ENCODE data around the gene SGPL1. TPM values are rescaled to one million over a fixed set of nuclear protein-coding genes. Genes with fewer than 3 reads are reported as not detected.

SGPL1 gene
- total RNA-seq, 1 donor from 2014 or later = 51.5 TPM

GRCh38 chr10:70803775-70804420, 11.8 kb upstream of the SGPL1 start:
- Mint-ChIP-seq H3K36me3 (no peaks in the 10 kb centered on the region), H3K4me3 (no peak overlapping the region), H3K9me3 (peaks cover 3% of the 10 kb centered on the region), H3K27ac (no peak overlapping the region), H3K4me1 (peaks cover 2% of the 10 kb centered on the region), H3K27me3 (ENCODE audit: insufficient read depth, low read depth) (no peaks in the 10 kb centered on the region)
- Histone ChIP-seq H3F3A (ENCODE audit: low read depth) (no peaks in the 10 kb centered on the region), H3K79me2 (ENCODE audit: low read depth) (no peaks in the 10 kb centered on the region), H3K9me3 (ENCODE audit: low read depth) (no peaks in the 10 kb centered on the region), H3K27ac (no peak overlapping the region), H3K27me3 (no peaks in the 10 kb centered on the region), H2AFZ (replicated peaks) (no peak overlapping the region), H3K36me3 (no peaks in the 10 kb centered on the region), H4K20me1 (ENCODE audit: low read depth) (no peaks in the 10 kb centered on the region), H3K4me2 (no peak overlapping the region), H3K4me3 (no peak overlapping the region), H3K9ac (no peak overlapping the region), H3K4me1 (no peaks in the 10 kb centered on the region)
- TF ChIP-seq, protein P1, sequence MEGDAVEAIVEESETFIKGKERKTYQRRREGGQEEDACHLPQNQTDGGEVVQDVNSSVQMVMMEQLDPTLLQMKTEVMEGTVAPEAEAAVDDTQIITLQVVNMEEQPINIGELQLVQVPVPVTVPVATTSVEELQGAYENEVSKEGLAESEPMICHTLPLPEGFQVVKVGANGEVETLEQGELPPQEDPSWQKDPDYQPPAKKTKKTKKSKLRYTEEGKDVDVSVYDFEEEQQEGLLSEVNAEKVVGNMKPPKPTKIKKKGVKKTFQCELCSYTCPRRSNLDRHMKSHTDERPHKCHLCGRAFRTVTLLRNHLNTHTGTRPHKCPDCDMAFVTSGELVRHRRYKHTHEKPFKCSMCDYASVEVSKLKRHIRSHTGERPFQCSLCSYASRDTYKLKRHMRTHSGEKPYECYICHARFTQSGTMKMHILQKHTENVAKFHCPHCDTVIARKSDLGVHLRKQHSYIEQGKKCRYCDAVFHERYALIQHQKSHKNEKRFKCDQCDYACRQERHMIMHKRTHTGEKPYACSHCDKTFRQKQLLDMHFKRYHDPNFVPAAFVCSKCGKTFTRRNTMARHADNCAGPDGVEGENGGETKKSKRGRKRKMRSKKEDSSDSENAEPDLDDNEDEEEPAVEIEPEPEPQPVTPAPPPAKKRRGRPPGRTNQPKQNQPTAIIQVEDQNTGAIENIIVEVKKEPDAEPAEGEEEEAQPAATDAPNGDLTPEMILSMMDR (IDR thresholded peaks at IDR 0.05) = no peak
- no peak for TF ChIP-seq EZH2 (IDR thresholded peaks at IDR 0.05)
- no peak for TF ChIP-seq EZH2phosphoT487 (IDR thresholded peaks at IDR 0.05)
- DNase-seq (ENCODE audit: low spot score) = no peak

- Histone ChIP-seq H2AFZ (replicated peaks) (no peak overlapping the region), H3K9me3 (ENCODE audit: low read depth) (no peaks in the 10 kb centered on the region), H3K4me3 (no peak overlapping the region), H3K36me3 (no peaks in the 10 kb centered on the region), H3F3A (ENCODE audit: low read depth) (no peaks in the 10 kb centered on the region), H3K79me2 (ENCODE audit: low read depth) (no peaks in the 10 kb centered on the region), H3K9ac (no peak overlapping the region), H4K20me1 (ENCODE audit: low read depth) (no peaks in the 10 kb centered on the region), H3K4me2 (no peak overlapping the region), H3K4me1 (no peaks in the 10 kb centered on the region), H3K27ac (no peak overlapping the region), H3K27me3 (no peaks in the 10 kb centered on the region)
- no peaks in the 10 kb centered on the region for H3K36me3 Mint-ChIP-seq
- H3K27ac Mint-ChIP-seq = no peak overlapping the region
- H3K9me3 Mint-ChIP-seq = peaks cover 2% of the 10 kb centered on the region
- TF ChIP-seq EZH2 (IDR thresholded peaks at IDR 0.05) = no peak
- no peak for TF ChIP-seq EZH2phosphoT487 (IDR thresholded peaks at IDR 0.05)
- TF ChIP-seq, protein P1 (IDR thresholded peaks at IDR 0.05) = no peak
- H3K4me1 Mint-ChIP-seq = peaks cover 8% of the 10 kb centered on the region
- no peak overlapping the region for H3K4me3 Mint-ChIP-seq
- DNase-seq (ENCODE audit: low spot score) = no peak
- H3K27me3 Mint-ChIP-seq (ENCODE audit: insufficient read depth, low read depth) = peaks cover 1% of the 10 kb centered on the region
Measured at GRCh38 chr10:70804421-70804808, 11.3 kb upstream of the SGPL1 start.

GRCh38 chr10:70805619-70806215, 10.0 kb upstream of the SGPL1 start:
- Histone ChIP-seq H3F3A (ENCODE audit: low read depth) (no peaks in the 10 kb centered on the region), H3K9ac (no peak overlapping the region), H2AFZ (replicated peaks) (no peak overlapping the region), H3K27ac (no peak overlapping the region), H3K36me3 (no peaks in the 10 kb centered on the region), H4K20me1 (ENCODE audit: low read depth) (no peaks in the 10 kb centered on the region), H3K4me3 (no peak overlapping the region), H3K4me1 (no peaks in the 10 kb centered on the region), H3K79me2 (ENCODE audit: low read depth) (no peaks in the 10 kb centered on the region), H3K27me3 (no peaks in the 10 kb centered on the region), H3K9me3 (ENCODE audit: low read depth) (no peaks in the 10 kb centered on the region), H3K4me2 (no peak overlapping the region)
- Mint-ChIP-seq H3K4me1 (peaks cover 9% of the 10 kb centered on the region), H3K36me3 (no peaks in the 10 kb centered on the region), H3K9me3 (no peaks in the 10 kb centered on the region), H3K27me3 (ENCODE audit: insufficient read depth, low read depth) (peaks cover 2% of the 10 kb centered on the region), H3K27ac (no peak overlapping the region), H3K4me3 (no peak overlapping the region)
- no peak for TF ChIP-seq EZH2 (IDR thresholded peaks at IDR 0.05)
- TF ChIP-seq, protein P1 (IDR thresholded peaks at IDR 0.05) = no peak
- TF ChIP-seq EZH2phosphoT487 (IDR thresholded peaks at IDR 0.05) = no peak
- DNase-seq (ENCODE audit: low spot score) = no peak

Measured in neural progenitor cell (in vitro differentiated cells).